Stimulated activated CD4-positive, alpha-beta T cell treated with anti-CD3 and anti-CD28 coated beads, TNF-alpha, amount 100 ng/mL, for 48 hours (primary cell): ENCODE results near the gene GRK5.
"Not testable (repeated sequence)": the region's sequence is repeated elsewhere in the genome, so short reads cannot be mapped to it uniquely, and the experiment has no call there.

Experiments
- DNase-seq, 3 donors: peaks; one replicate each; pipeline ENCODE4 v3.0.0-alpha.2; 2020; ENCODE audit warnings: low read depth in 3 of 3

The GRK5 gene

GRCh38 chr10:119420950-119421875 is 213.8 kb downstream of the GRK5 start:
- no peak for DNase-seq

DNA sequence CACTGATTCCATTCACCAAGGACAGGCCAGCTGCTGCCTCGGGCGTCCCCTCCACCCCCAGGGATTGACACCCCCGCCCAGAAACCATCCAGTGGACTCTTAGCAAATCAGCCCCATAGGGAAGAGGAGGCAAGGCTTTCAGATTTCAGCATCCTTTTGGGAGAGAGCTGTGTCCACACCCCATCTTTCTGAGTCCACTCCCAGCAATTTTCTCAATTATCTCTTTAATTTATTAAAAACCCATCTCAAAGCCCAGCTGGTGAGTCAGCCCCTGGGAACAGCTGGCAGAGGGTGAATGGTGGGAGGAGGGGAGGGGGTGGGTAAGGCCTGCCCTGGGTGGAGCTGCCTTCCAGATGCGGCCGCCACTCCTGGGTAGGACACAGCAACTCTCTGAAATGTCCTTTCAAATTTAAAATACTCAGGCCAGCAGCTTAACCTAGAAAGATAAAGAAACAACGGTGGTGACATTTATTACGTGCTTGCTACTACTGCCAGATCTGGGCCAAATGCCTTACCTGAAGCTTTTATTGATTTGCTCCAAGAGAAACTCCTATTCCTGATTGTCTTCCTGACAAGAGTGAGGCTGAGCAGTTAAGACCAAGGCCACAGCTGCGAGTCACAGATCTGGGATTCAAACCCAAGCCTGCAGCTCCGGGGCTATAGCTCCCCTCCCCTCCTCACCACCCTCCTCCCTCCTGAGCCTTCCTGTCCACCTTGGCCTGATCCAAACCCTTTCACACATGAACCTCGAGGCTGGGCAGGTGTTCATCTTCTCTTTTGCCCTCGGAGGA is 214.7 kb downstream of the GRK5 start:
- no peak for DNase-seq

GRCh38 chr10:119422682-119423509 is 215.5 kb downstream of the GRK5 start:
- DNase-seq, result no peak

DNA sequence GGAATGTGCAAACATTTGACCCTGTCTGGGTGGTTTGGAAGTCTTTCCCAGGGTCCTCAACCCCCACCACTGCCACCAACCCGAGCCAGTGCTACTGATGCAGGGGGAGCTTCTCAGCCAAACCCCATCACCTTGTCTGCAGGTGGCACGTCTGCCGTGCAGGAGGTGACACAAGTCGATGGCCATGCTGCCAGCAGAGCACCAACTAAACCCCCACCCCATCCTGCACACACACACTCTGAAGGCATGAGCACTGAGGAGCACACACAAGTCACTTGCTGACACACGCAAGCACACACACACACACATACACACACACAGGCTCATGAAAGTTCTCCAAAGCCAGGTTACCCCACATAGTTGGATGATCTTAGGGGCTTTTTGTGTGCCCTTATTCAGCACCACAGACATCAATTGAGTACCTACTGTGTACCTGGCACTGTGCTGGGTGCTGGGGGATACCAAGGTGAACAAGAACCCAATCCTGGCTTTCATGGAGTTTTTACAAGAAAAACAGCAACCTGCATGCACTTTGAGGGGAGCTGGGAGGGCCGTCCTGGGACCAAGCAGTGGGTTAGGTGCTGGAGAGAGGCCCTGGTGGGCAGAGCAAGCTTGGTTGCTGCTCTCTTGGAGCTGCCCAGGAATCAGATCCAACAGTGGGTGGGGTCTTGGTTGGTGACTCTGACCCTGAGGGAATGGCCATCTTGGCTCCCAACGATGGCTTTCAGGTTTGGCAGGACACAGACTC is 216.3 kb downstream of the GRK5 start:
- DNase-seq, result no peak

DNA sequence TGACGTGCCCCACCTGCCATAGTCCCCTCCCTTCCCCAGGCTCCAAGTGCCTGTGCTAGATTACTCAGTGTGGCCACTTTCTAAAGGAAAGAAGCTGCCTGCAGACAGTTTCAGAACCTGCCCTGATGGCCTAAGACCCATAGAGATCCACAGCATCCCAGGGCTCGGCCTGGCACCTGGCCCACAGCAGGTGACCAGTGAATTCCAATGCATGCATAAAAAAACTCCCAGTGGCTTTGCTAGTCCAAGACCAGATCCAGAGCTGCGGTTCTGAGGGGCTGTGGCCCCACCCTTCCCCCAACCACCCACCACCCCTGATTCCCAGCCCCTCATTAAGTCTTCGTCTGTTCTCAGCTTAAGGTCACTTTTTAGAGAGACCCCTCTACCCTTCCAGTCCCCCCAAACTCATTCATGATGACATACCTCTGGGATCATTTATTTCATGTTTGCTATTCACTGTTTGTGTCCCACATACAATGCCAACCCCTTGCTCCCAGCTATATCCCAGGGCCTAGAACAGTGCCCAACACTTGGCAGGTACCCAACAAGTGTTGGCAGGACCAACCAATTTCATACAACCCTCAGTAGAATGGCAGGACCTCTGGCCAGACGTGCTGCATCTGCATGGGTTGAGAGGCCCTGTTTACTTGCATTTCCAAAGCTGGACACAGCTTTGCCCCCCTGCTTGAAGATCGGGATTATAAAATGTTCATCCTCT is 217.0 kb downstream of the GRK5 start:
- no peak for DNase-seq

- no peak for DNase-seq
Observed at GRCh38 chr10:119425102-119425880, 217.9 kb downstream of the GRK5 start.

DNA sequence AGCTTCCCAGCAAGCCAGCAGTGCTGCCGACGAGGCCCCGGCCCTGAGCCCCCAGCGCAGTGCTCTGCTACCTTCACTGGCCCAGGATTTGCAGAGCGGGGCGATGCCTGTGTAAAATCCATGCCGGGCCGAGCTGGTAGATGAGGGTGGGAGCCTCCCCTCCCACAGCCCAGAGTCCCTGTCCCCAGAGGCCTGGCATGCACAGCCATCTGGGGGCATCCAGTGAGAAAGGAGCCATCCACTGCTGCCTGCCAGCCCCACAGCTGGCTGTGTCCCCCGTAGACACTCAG is 218.5 kb downstream of the GRK5 start:
- DNase-seq, result no peak

DNA sequence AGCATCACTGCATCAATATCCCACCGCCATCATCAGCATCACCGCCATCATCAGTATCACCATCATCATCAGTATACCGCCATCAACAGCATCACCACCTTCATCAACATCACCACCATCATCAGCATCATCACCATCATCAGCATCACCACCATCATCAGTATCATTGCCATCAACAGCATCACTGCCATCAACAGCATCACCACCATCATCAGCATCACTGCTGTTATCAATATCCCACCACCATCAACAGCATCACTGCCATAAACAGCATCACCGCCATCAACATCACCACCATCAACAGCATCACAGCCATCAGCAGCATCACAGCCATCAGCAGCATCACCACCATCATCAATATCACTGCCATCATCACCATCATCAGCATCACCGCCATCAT is 219.3 kb downstream of the GRK5 start:
- DNase-seq, result no peak

DNA sequence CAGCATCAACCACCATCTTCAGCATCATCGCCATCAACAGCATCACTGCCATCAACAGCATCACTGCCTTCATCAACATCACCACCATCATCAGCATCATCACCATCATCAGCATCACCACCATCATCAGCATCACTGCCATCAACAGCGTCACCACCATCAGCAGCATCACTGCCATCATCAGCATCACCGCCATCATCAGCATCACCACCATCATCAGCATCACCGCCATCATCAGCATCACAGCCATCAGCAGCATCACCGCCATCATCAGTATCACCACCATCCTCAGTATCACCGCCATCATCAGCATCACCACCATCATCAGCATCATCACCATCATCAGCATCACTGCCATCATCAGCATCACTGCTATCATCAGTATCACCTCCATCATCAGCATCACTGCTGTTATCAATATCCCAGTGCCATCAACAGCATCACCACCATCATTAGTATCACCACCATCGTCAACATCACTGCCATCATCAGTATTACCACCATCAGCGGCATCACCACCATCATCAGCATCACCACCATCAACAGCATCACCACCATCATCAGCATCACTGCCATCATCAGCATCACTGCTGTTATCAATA is 220.0 kb downstream of the GRK5 start:
- no peak for DNase-seq

- DNase-seq, result no peak
Observed at GRCh38 chr10:119428789-119429188, 221.4 kb downstream of the GRK5 start.

- no peak for DNase-seq
Observed at GRCh38 chr10:119429771-119430170, 222.4 kb downstream of the GRK5 start.

GRCh38 chr10:119431034-119431772 is 223.8 kb downstream of the GRK5 start:
- DNase-seq, result no peak

- DNase-seq, result no peak
Observed at GRCh38 chr10:119431773-119432135, 224.4 kb downstream of the GRK5 start.

DNA sequence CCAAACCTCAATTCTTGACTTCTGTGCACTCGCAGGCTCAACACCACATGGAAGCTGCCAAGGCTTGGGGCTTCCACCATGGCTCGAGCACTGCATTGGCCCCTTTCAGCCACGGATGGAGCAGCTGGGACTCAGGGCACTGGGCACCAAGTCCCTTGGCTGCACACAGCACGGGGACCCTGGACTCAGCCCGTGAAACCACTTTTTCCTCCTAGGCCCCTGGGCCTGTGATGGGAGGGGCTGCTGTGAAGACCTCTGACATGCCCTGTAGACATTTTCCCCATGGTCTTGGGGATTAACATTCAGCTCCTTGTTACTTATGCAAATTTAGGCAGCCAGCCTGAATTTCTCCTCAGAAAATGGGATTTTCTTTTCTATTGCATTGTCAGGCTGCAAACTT is 227.6 kb downstream of the GRK5 start:
- not testable (repeated sequence) for DNase-seq

DNA sequence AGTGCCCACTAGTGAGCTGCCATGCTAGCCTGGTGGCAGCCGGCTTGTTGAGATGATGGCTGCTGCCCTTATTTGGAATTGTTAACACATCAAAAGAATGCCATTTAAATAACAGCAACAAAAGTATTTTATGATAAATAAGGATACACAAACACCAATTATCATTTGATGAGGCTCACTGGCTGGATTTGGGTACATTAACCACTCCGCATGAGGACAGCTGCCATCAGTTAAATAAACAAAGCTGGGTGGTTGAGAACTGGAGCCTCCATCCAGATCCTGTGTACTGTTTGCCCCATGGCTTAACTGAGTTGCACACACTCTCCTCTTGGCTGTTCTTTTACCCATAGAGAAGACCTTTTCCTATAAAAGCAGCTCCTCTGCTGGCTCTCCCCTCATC is 231.3 kb downstream of the GRK5 start:
- no peak for DNase-seq

DNA sequence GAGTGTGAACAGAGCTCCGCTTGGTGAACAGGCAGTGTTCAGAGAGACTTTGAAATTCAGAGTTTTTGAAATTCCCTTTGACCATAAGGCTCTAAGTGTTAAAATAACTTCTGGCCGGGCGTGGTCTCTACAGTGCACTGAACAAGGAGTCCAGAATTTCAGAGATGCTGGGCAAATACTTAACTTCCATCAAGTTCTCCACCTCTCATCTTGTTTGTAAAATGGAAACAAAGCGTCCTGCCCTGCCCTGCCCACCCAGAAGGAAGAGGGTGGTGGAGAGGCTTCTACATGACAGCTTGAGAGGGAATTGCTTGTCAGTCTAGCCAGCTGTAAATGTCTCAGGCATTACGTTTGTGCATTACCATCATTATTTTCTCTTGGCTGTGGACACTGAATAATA is 232.6 kb downstream of the GRK5 start:
- no peak for DNase-seq

DNA sequence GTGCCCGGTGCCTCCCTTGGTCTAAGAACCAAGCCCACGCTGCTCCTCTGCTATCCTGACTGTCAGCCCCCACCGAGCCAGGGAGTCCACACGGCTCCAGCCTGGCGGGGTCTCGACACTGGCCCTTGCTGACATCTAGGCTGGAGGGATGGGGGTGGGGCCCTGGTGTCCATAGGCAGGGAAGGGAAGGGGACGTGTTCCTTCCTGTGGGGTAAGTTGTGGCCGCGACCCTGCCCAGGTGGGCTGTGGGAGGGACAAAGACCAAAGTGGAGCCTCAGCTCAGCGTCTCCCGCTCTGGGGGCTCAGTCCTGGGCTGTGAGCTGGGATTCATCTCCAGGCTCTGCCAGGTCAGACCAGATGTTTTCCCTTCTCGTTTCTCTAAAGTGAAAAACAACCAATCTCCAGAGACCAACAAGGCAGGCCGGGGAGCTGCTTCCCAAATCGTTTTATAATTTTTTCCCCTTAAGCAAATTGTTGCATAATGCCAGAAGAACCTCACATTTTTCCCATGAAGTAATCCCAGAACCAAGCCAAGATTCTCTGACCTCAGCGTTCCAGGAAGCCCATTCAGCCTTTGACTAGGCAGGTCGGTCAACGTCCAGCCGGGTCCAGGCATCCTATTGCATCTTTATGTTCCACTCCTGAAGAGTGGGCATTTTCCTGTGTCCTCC is 233.9 kb downstream of the GRK5 start:
- no peak for DNase-seq
